Measurements from ENCODE around the gene MID1.

The MID1 gene

DNA sequence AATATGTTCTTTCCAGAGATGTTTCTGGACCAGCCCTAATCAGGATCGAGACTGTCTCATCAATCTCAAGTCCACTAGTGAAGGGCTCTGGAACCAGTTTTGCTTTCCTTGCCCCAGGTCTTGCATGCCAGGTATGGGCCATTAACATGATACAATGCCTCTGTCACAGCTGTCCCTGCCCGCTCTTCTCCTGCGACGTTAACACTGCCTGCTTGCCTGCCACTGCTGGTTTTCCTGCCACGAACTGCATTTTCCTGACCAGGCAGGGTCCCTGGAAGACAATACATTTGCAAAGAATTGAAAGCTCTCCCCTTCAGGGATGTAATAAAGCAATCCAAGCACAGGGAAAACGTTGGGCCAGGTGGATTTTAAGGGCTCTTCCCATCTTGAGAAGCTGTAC is 200.3 kb downstream of the MID1 start:
- no peak overlapping the region for H3K27ac ChIP-seq
- no peak for TF ChIP-seq ZFX (IDR thresholded peaks at IDR 0.05; ENCODE audit: borderline replicate concordance)
- TF ChIP-seq CTCF (IDR thresholded peaks at IDR 0.05): no peak

GRCh38 chrX:10416424-10416823 is 204.0 kb downstream of the MID1 start:
- H3K27ac ChIP-seq: no peak overlapping the region
- no peak for TF ChIP-seq CTCF (IDR thresholded peaks at IDR 0.05)
- no peak for TF ChIP-seq ZFX (IDR thresholded peaks at IDR 0.05; ENCODE audit: borderline replicate concordance)

DNA sequence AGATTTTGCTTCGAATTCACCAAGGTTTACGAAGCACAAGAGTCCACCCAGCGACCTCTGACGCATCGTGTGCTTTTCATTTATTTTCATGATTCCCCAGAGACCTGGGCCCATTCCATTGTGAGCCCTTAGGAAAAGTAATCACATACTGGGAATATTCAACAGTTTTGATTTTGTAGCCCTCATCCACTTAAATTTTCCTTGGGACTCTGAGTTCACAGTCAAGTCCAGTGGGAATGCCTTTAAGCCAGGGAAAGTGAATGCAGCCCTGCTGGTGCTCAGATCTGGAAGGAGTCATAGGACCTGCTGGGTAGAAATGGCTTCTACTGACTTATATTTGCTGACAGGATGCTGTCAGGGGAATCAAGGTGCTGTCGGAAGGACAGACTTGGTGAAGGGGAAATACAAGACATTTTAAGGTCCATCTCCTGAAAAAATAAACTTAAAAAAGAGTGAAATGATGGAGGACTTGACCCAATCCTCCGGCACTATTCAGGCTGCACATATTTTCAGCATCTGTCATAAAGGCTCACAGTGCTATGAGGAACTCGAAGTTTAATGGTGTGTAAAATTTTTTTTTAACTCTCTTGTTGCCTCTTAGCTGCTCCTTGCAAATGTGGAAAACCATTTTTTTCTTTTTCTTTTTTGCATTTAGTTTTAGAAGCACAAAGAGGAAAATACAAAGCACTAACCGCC is 204.9 kb downstream of the MID1 start:
- no peak overlapping the region for H3K27ac ChIP-seq
- TF ChIP-seq ZFX (IDR thresholded peaks at IDR 0.05; ENCODE audit: borderline replicate concordance) (no peak), CTCF (IDR thresholded peaks at IDR 0.05) (no peak)

- H3K27ac ChIP-seq: no peak overlapping the region
- no peak for TF ChIP-seq CTCF (IDR thresholded peaks at IDR 0.05)
- TF ChIP-seq ZFX (IDR thresholded peaks at IDR 0.05; ENCODE audit: borderline replicate concordance): no peak
Observed at GRCh38 chrX:10414862-10415261, 205.5 kb downstream of the MID1 start.

- TF ChIP-seq ZFX (IDR thresholded peaks at IDR 0.05; ENCODE audit: borderline replicate concordance): no peak
- no peak for TF ChIP-seq CTCF (IDR thresholded peaks at IDR 0.05)
- H3K27ac ChIP-seq: no peak overlapping the region
Observed at GRCh38 chrX:10414156-10414824, 206.1 kb downstream of the MID1 start.

- no peak overlapping the region for H3K27ac ChIP-seq
- TF ChIP-seq CTCF (IDR thresholded peaks at IDR 0.05): no peak
- no peak for TF ChIP-seq ZFX (IDR thresholded peaks at IDR 0.05; ENCODE audit: borderline replicate concordance)
Observed at GRCh38 chrX:10404436-10404835, 215.9 kb downstream of the MID1 start.

GRCh38 chrX:10401239-10401638 is 219.1 kb downstream of the MID1 start:
- TF ChIP-seq ZFX (IDR thresholded peaks at IDR 0.05; ENCODE audit: borderline replicate concordance): no peak
- TF ChIP-seq CTCF (IDR thresholded peaks at IDR 0.05): no peak
- no peak overlapping the region for H3K27ac ChIP-seq
